Central memory CD4-positive, alpha-beta T cell (primary cell): ENCODE results near the gene SCN5A.

ENCODE experiments used
- DNase-seq: peaks from one replicate; pipeline ENCODE4 v3.0.0; 2022

The SCN5A gene

GRCh38 chr3:38647217-38647970 lies 2.1 kb downstream of the SCN5A start:
- DNase-seq: no peak

DNA sequence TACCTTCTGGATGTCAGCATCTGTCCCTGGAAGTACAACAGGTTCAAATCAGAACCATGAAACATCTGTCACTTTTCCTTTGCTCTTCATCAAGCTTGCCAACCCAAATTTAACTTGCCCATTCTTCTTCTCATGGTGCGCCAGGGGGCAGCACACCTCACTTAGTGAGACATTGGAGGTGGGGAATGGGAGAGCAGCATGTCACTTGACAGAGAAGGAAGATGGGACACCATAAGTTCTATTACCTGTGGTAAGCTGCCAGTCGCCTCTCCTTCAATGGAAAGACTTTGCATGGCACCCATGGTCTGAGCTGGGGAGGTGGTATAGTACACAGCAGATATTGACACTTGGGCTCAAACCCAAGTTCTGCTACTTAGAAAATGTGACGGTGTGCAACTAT lies 2.9 kb downstream of the SCN5A start:
- no peak for DNase-seq

GRCh38 chr3:38646062-38646461 lies 3.4 kb downstream of the SCN5A start:
- no peak for DNase-seq

GRCh38 chr3:38645601-38646000 lies 3.9 kb downstream of the SCN5A start:
- no peak for DNase-seq

GRCh38 chr3:38645076-38645475 lies 4.4 kb downstream of the SCN5A start:
- DNase-seq: no peak

GRCh38 chr3:38644662-38645053 lies 4.8 kb downstream of the SCN5A start:
- DNase-seq: no peak

DNA sequence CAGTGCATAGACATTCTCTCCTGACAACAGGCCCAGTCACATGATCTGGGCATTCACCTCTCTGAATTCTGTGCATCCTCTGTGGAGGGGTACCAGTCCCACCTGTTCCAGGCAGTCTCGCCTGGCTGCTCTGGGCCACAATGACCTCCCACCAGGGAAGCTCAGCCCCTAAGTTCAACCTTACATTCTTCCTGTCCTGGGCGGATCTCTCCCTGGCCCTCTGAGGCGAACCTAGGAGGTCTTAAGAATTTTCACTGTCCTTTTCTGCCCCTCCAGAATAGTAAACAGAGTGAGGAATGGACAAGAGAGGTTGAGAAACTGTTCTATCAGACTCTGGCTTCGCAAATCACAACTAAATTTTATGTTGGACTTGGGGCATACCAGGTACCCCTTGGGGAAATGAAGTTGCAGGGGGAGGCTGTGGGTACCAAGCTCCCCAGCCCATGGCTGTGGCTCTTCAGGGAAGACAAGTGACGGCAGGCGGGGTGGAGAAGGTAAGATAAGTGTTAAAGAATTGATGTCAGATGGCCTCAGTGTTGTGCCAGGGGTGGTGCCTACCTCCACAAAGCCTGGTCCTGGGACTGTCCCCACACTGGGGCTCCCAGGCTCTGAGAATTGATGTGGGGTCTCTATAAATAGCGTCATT lies 5.3 kb downstream of the SCN5A start:
- no peak for DNase-seq

DNA sequence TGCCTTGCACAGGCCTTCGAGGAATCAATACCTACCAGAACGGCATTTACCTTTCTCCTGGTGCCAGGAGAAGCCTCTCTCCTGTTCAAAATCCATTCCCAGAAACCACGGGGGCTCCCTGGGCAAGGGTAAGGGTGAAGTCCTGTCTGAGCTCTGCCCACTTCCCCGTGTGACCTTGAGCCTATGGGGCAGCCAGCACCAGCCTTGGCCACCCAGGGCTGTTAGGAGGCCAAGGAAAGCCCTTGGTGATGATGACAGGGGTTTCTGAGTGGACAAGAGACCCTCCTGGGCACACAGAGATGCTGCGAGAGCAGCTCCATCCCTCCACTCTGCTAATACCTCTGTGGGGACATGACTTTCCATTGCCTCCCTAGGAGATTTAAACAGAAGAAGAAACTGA lies 5.9 kb downstream of the SCN5A start:
- DNase-seq: no peak

- no peak for DNase-seq
Measured at GRCh38 chr3:38643090-38643489, 6.4 kb downstream of the SCN5A start.

DNA sequence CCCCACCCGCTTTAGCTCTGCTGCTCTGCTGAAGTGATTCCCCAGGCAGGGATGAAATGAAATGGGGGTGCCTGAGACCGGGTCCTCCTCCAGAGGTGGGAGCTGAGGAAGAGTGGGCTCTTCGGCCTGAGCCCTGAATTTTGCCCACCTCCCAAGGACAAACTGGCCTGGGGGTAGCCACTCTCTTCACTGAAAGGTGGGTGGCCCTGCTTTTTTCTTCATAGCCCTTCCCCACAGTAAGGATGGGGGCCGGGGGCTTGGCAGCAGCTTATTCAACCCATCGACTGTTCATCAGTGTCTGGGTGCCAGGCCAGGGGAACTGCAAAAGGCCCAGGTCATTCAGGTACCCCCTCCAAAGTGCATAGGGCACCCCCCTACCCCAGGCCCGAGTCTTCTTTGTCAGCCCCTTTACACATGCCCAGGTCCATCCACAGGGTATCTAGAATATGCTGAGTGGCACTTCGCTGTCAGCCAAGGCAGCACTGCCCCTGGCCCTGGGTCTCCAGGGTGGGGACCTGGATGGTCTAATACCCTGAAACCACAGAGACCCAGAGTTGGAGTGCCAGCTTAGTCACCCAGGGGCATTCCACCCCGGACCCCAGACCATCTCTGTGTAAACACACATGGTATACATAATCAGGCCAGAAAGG lies 7.9 kb downstream of the SCN5A start:
- no peak for DNase-seq

DNA sequence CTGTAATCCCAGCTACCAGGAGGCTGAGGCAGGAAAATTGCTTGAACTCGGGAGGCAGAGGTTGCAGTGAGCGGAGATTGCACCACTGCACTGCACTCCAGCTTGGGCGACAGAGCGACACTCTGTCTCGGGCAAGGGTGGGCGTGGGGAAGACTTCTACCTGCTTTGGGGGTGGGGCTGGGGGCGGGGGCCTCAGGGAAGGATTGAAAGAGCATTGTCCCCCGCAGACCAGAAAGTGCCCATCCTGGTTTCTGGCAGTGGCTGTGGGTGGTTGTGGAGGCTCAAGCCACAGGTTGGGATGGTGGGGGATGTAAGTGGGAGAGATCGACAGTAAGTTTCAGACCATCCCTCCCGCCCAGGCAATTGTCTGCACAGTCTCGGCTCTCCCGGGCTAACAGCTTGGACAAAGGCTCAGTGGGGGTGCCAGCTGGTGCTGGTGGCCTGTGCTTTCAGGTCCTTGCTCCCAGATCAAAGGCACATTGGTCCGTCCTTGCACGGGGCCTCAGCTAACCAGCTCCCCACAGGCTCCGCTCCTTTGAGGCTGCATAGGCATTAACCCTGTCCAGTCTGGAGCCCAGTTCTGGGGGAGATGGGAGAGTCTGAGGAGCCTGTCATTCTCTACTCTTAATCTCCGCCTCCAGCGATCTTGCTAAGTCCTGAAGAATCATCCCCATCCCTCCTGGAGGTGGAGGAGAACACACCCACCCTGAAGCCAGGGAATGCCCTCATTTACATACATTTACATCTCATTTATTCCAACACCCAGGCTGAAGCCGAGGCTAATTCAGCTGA lies 8.6 kb downstream of the SCN5A start:
- DNase-seq: no peak

GRCh38 chr3:38638354-38638753 lies 11.1 kb downstream of the SCN5A start:
- DNase-seq: no peak

DNA sequence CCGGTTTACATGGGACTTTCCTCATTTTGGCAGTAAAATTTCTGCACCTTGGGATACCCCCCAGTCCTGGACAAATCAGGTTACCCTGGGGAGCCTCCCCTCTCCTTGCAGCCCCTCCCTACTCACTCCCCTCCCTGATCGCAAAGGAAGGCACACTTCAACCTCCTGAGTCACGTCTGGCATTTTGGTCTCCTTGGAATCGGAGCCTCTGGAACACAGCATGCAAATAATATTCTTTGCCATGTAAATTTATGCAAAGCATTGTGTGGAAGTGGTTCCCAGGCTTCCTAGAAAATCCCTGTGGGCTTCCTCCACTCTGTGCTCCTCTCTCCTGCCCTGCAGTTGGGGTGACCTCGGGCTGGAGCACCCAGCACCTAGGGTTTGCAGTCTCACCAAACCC lies 11.6 kb downstream of the SCN5A start:
- no peak for DNase-seq

DNA sequence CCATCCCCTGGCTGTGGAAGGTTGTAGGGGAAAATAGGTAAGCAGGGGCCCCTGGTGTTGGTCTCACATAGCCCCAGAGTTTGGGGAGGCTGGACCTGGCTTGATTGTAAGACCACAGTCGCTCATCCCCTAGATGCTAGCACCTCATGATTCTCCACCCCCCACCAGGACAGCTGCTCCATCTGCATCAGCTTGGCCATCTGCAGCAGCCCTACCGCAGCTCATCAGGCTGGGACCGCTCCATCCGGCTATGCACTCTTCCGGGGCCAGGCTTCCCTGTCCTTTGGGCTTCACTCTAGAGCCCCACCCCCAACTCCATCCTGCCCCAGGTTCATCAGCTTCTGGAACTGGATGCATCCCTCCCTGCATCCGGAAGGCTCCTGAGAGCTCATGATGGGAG lies 12.6 kb downstream of the SCN5A start:
- DNase-seq: no peak

GRCh38 chr3:38636464-38636863 lies 13.0 kb downstream of the SCN5A start:
- no peak for DNase-seq

- no peak for DNase-seq
Measured at GRCh38 chr3:38634111-38634510, 15.4 kb downstream of the SCN5A start.

- no peak for DNase-seq
Measured at GRCh38 chr3:38632989-38633388, 16.5 kb downstream of the SCN5A start.

GRCh38 chr3:38630606-38631005 lies 18.9 kb downstream of the SCN5A start:
- DNase-seq: no peak

DNA sequence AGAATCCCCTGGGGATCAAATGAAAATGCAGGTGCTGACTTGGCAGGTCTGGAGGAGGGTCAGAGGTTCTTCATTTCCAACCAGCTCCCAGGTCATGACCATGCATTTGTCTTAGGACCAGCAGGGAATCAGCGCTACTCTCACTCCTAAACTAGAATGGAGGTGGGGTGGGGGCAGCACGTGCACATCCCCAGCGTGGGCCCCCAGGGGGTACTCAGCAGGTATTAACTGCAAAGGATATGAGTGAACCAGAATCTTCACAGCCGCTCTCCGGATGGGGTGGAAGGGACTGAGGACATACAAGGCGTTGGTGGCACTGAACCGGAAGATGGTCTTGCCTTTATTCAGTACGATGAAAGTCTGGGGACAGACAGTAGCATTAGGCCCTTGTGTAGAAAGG lies 19.4 kb downstream of the SCN5A start:
- DNase-seq: no peak

GRCh38 chr3:38628835-38629234 lies 20.7 kb downstream of the SCN5A start:
- no peak for DNase-seq

- no peak for DNase-seq
Measured at GRCh38 chr3:38627956-38628355, 21.5 kb downstream of the SCN5A start.

- DNase-seq: no peak
Measured at GRCh38 chr3:38626171-38626570, 23.3 kb downstream of the SCN5A start.

- no peak for DNase-seq
Measured at GRCh38 chr3:38623539-38623938, 25.9 kb downstream of the SCN5A start.
